Kidney (tissue), 14 donors: ENCODE data around the gene SPESP1. TPM values are rescaled to one million over a fixed set of nuclear protein-coding genes. Genes with fewer than 3 reads are reported as not detected.
A peak's percentile ranks its signal among the peaks of the same experiment; 100 is the strongest.

Source experiments
- DNase-seq, 5 donors: peaks; one replicate each; pipeline ENCODE4 v3.0.0-alpha.2; 2013 to 2020
- FAIRE-seq: peaks from 2 replicates; lab custom pipeline; 2012; peaks lifted over from hg19 to GRCh38; lab: Jason Lieb, UNC
- H3K27ac ChIP-seq, 2 donors: one replicate each; pipeline ENCODE4 v1.7.0; 2013; ENCODE audit warnings: low read depth in 2 of 2, low read length in 2 of 2, inconsistent platforms in 1 of 2
- H3K27me3 ChIP-seq: one replicate; pipeline ENCODE4 v1.7.1; 2013; ENCODE audit warnings: low read length, inconsistent platforms; ENCODE audit not compliant: control insufficient read depth, insufficient read depth
- H3K36me3 ChIP-seq, 3 donors: one replicate each; pipeline versions ENCODE4 v1.7.0 to v1.7.1; 2013; ENCODE audit warnings: low read length in 3 of 3, control low read depth in 1 of 3, inconsistent platforms in 1 of 3; ENCODE audit not compliant: insufficient read depth in 3 of 3, control insufficient read depth in 2 of 3
- H3K4me1 ChIP-seq, 3 donors: one replicate each; pipeline versions ENCODE4 v1.7.0 to v1.7.1; 2013; ENCODE audit warnings: low read length in 3 of 3, inconsistent platforms in 1 of 3, low read depth in 1 of 3; ENCODE audit not compliant: control insufficient read depth in 2 of 3, insufficient read depth in 2 of 3
- H3K4me3 ChIP-seq, 3 donors: one replicate each; pipeline versions ENCODE4 v1.7.0 to v1.8.1; 2013; ENCODE audit warnings: low read length in 3 of 3, control low read depth in 1 of 3, inconsistent platforms in 1 of 3
- H3K9ac ChIP-seq, 3 donors: one replicate each; pipeline versions ENCODE4 v1.7.0 to v1.7.1; 2013; ENCODE audit warnings: low read length in 3 of 3, control low read depth in 1 of 3, inconsistent platforms in 1 of 3
- H3K9me3 ChIP-seq, 3 donors: one replicate each; pipeline versions ENCODE4 v1.7.0 to v1.7.1; 2013; ENCODE audit warnings: low read length in 3 of 3, control low read depth in 1 of 3, inconsistent platforms in 1 of 3; ENCODE audit not compliant: control insufficient read depth in 2 of 3, insufficient read depth in 1 of 3
- CTCF ChIP-seq: IDR thresholded peaks from 3 replicates; pipeline ENCODE4 v1.5.1; 2012; ENCODE audit warnings: mild to moderate bottlenecking, moderate library complexity, borderline replicate concordance; ENCODE audit not compliant: insufficient read depth; ENCODE audit errors: extremely low read depth
- intact Hi-C: fragments of 100-400 bp; cut with DNase I; formaldehyde crosslinking; loops from one replicate; pipeline ENCODE4 v1.11.1; 2022
- polyA plus RNA-seq: library from polyadenylated mRNA; stranded (reverse); fragments of 350-450 nt; fragmentation: Illumina TruSeq; extraction: RNeasy Lipid Tissue Mini Kit (QIAGEN cat#74804); gene quantifications from one replicate; pipeline ENCODE4 v1.2.3, GENCODE V29; 2014; ENCODE audit warnings: low read depth, low replicate concordance; ENCODE audit not compliant: insufficient read depth
- total RNA-seq: library from RNA; stranded (reverse); fragmentation: NEBNext Ultra II Directional; extraction: Animal tissue kit (Norgen Biotek cat#: 25700); gene quantifications from one replicate; pipeline ENCODE4 v1.2.1, GENCODE V29; 2021
- donor health status: control.
- donor health status: control.
- donor health status: control.
- donor health status: control.
- donor health status: control.
- donor health status: DM: yes; HTN: yes; CAD: no.
- donor health status: Normal renal cell carcinoma (clear cell type).

The SPESP1 gene
- total and polyA plus RNA-seq, 2 donors from 2014 or later, result 3.7 to 4.1 TPM

GRCh38 chr15:68994981-68995761 lies 64.8 kb downstream of the SPESP1 start:
- Histone ChIP-seq H3K4me1 (no peaks in the 10 kb centered on the region), H3K36me3 (no peaks in the 10 kb centered on the region), H3K4me3 (no peak overlapping the region), H3K27ac (no peak overlapping the region), H3K9me3 (no peaks in the 10 kb centered on the region), H3K27me3 (no peaks in the 10 kb centered on the region), H3K9ac (no peak overlapping the region)
- TF ChIP-seq CTCF, result no peak
- no peak for FAIRE-seq
- intact Hi-C loops, result no loop called here
- DNase-seq, result peak in 3 of 5 donors; percentile 31 to 42 (median 34)

Other genes with a start within 250 kb of the SPESP1 start
- gene ANP32A, start 109.6 kb upstream of the SPESP1 start, total RNA-seq, result 113 TPM
- 148 TPM for gene ANP32A, start 109.6 kb upstream of the SPESP1 start, polyA plus RNA-seq
- gene NOX5, start 84.2 kb downstream of the SPESP1 start, total RNA-seq, result 0.60 TPM
- 0.19 TPM for gene NOX5, start 84.2 kb downstream of the SPESP1 start, polyA plus RNA-seq
- 18.0 TPM for gene GLCE, start 230.1 kb downstream of the SPESP1 start, total RNA-seq
- 14.9 TPM for gene GLCE, start 230.1 kb downstream of the SPESP1 start, polyA plus RNA-seq